Spleen (tissue), 7 donors: ENCODE data around the gene EHD4.

Experiments
- CTCF ChIP-seq, 11 experiments: fragments of 200-600 bp in 7 of 11; fragments of 450-650 bp in 4 of 11; sonication (generic) in 4 of 11; IDR thresholded peaks in 8 of 11; conservative IDR thresholded peaks in 3 of 11; 1 replicate in 7 of 11; 2 replicates in 4 of 11; pipeline versions ENCODE4 v1.4.0 to v1.8.0; 2016 to 2021; ENCODE audit warnings: antibody characterized with exemption in 11 of 11, inconsistent platforms in 4 of 11, mild to moderate bottlenecking in 1 of 11
- POLR2A ChIP-seq, 3 donors: fragments of 450-650 bp; IDR thresholded peaks; one replicate each; pipeline ENCODE4 v1.5.1; 2017; ENCODE audit warnings: antibody characterized with exemption in 3 of 3, mild to moderate bottlenecking in 1 of 3
- POLR2AphosphoS5 ChIP-seq, 3 donors: sonication (generic); formaldehyde crosslinking; IDR thresholded peaks; one replicate each; pipeline ENCODE4 v1.5.1; 2017; ENCODE audit warnings: antibody characterized with exemption in 3 of 3
- donor health status: DM: no; HTN: no; CAD: no; lungs with moderate emphysema.
- donor health status: DM: no; HTN: no; CAD: no.
- donor health status: DM: no; HTN: no; CAD: no.

- no peak for TF ChIP-seq CTCF (IDR thresholded peaks at IDR 0.05 in 8 of 11, conservative IDR thresholded peaks at IDR 0.05 in 3 of 11)
- no peak for TF ChIP-seq POLR2A (IDR thresholded peaks at IDR 0.05)
- TF ChIP-seq POLR2AphosphoS5 (IDR thresholded peaks at IDR 0.05): no peak
These were observed 19.9 kb upstream of the EHD4 start for GRCh38 chr15:41992151-41992802.
